ENCODE results near the gene NME8.
A peak's percentile ranks its signal among the peaks of the same experiment; 100 is the strongest.

The NME8 gene

DNA sequence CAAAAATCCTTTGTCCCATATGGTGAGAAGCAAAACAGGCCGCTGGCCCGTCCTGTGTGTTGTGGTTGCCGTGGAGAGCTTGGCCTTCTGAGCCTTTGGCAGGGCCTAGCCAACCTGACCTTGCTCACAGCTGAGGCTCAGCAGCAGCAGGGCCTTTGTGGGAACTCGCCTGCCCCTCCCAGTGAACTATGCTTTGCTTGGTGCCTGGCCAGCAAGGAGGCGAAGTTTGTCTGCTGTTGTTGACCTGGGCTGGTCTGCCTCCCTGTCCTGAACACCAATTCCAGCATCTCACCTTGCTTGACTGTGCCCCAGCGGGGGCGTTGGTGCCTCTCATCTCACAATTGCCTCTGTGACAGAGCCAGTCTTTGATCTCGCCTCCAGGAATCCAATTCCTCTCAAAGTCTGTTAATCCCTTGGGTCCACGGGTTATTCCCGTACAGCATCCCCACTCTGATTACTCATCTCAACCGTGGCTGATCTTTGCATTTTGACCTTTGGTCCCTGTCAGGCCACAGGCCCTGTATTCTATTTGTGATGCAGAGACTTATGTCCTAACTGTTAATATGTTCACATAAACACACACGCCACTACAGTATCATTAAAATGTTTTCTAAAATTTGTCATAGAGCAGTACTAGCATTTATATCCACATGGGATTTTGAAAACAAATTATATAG lies 94.7 kb downstream of the NME8 start:
- DNase-seq: no peak

DNA sequence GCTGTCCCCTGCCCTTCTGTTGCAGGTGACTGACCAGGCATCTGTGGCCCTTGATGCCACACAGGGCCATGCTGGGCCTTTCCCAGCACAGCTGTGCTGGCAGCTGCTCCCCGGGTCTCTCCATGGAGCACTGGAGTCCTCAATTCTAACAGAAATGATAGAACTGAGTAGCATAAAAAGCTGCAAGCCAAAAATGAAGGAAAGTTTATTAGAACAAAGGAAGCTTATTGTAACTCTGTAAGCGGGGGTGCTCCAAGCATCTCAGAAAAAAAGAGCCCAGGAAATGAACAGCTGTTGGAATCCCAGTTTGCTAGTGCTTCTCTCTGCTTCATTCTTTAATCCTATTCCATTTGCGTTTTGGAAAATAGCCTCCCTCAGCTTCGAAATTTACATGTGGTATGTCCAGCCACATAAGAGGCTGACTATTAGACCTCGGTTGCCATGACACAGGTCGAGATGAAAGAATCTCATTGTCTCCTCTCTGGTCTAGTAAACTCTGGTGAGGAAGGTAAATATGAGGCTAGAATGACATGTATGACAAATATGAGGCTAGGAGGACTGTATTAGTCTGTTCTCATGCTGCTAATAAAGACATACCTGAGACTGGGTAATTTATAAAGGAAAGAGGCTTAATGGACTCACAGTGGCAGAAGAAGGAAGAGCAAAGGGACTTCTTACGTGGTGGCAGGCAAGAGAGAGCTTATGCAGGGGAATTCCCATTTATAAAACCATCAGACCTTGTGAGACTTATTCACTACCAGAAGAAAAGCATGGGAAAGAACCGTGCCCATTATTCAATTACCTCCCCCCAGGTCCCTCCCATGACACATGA lies 95.7 kb downstream of the NME8 start:
- DNase-seq: no peak

DNA sequence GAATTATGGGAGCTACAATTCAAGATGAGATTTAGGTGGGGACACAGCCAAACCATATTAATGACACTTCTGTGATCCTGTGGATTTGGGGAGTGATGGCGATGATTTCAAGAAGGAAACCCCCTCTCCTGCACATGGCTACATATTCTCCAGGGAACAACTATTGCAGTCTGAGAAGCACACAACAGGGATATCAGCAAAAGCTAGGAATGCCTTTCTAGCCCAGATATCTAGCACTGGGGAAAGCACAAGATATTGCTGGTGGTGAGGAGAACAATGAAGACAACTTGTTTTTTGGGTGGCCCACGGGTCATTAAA lies 96.3 kb downstream of the NME8 start:
- DNase-seq: no peak

DNA sequence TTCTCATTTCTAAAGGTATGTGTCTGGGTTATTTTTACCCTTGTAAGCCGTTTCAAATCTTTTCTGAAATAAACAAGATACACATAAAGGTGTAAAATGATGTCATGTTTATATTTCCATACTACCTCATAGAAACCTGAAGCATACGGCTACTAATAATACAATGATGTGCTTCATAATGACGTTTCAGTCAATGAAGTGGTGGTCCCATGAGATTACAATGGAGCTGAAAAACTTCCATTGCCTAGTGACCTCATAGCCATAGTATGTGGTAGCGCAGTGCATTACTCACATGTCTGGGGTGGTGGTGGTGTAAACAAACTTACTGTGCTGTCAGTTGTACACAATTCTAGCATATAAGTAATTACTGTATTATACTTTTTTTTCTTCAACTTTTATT lies 96.9 kb downstream of the NME8 start:
- DNase-seq: peak; percentile 65

DNA sequence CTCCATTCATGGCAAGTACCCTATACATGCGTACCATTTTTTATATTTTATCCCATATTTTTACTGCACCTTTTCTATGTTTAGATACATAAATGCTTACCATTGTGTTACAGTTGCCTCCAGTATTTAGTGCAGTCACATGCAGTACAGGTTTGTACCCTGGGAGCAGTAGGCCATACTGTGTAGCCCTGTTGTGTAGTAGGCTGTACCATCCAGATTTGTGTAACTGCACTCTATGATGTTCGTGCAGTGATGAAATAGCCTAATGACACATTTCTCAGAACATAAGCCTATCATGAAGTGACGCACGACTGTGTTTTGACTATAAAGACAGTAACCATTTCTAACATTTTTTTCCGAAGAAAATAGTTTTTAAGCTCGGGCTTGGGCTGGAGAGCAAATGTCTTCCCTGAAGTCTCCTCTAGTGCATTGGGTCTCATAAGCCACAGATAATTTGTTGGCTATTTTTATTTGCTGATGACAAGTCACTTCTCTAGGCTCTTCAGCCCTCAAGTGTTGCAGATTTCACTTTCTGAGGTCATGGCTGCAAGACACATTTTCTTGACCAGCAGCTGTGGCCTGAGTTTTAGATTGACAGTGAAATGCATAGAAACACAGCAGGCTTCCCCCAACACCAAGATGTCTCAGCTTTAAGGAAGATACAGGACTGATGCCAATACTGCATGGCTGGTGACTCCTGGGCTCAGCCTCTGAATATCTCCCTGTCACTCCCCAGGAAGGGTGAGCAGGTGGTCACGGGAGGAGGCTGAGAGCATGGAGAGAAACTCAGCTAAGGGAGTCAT lies 98.9 kb downstream of the NME8 start:
- DNase-seq: no peak

DNA sequence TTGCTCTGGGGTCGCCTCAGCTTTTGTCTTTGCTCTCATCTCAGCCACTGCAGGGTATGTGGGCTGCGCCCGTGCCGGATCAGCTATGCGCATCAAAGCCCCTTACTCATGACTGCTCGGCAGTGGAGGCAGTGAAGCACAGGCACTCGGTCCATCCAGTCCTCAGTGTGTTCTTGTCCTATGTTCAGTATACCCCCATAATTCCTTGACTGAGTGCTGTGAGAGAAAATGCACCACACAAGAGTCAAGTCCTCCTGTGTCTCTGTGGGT lies 99.5 kb downstream of the NME8 start:
- DNase-seq: no peak
